Gastroesophageal sphincter (tissue), 4 donors: ENCODE measurements around the gene ABCB7. TPM values are rescaled to one million over a fixed set of nuclear protein-coding genes. Genes with fewer than 3 reads are reported as not detected.
"Not testable (repeated sequence)": the region's sequence is repeated elsewhere in the genome, so short reads cannot be mapped to it uniquely, and the experiment has no call there.

Experiments
- ATAC-seq: fragments of 150-250 bp; one replicate; pipeline ENCODE4 v1.9.1; 2016; ENCODE audit warnings: mild to moderate bottlenecking, moderate library complexity
- H3K27ac ChIP-seq, 4 donors: fragments of 200-600 bp; sonication (generic) in 3 of 4; 1 replicate in 3 of 4; 2 replicates in 1 of 4; pipeline ENCODE4 v1.5.1; 2016 to 2019
- H3K27me3 ChIP-seq: fragments of 200-600 bp; sonication (generic); one replicate; pipeline ENCODE4 v1.5.1; 2019
- H3K36me3 ChIP-seq, 2 donors: fragments of 200-600 bp; sonication (generic); one replicate each; pipeline ENCODE4 v1.5.1; 2019; ENCODE audit warnings: control low read depth in 1 of 2
- H3K4me1 ChIP-seq, 3 donors: fragments of 200-600 bp; sonication (generic); 1 replicate in 2 of 3; 2 replicates in 1 of 3; pipeline ENCODE4 v1.5.1; 2016 to 2019; ENCODE audit warnings: control low read depth in 2 of 3
- H3K4me3 ChIP-seq, 2 donors: fragments of 200-600 bp; sonication (generic); one replicate each; pipeline ENCODE4 v1.5.1; 2019; ENCODE audit warnings: mild to moderate bottlenecking in 1 of 2, moderate library complexity in 1 of 2
- H3K9me3 ChIP-seq, 3 donors: fragments of 200-600 bp; sonication (generic); one replicate each; pipeline ENCODE4 v1.5.1; 2017 to 2019; ENCODE audit warnings: control low read depth in 2 of 3
- EP300 ChIP-seq: sonication (generic); formaldehyde crosslinking; IDR thresholded peaks from one replicate; pipeline ENCODE4 v1.6.1; 2017; ENCODE audit warnings: antibody characterized with exemption, mild to moderate bottlenecking
- POLR2A ChIP-seq, 2 donors: fragments of 450-650 bp; IDR thresholded peaks; one replicate each; pipeline ENCODE4 v1.6.1; 2017; ENCODE audit warnings: antibody characterized with exemption in 2 of 2, mild to moderate bottlenecking in 2 of 2, moderate library complexity in 1 of 2
- POLR2AphosphoS5 ChIP-seq: sonication (generic); formaldehyde crosslinking; IDR thresholded peaks from one replicate; pipeline ENCODE4 v1.6.1; 2017; ENCODE audit warnings: antibody characterized with exemption
- WGBS, 2 donors: methylation state at CpG; one replicate each; pipeline ENCODE4 v1.1.5; 2018; ENCODE audit warnings: low coverage in 1 of 2; 5-methylcytosine and 5-hydroxymethylcytosine counted together
- total RNA-seq, 4 donors: library from RNA; depleted of rRNA; stranded (reverse); fragments of >200 nt; gene quantifications; one replicate each; pipeline ENCODE4 v1.1.0, GENCODE V29; 2016
- TF ChIP-seq, protein P1 (sequence below), 4 experiments: fragments of 200-600 bp in 2 of 4; fragments of 450-650 bp in 2 of 4; sonication (generic) in 1 of 4; IDR thresholded peaks; one replicate each; pipeline ENCODE4 v1.5.1; 2017 to 2019; ENCODE audit warnings: antibody characterized with exemption in 4 of 4, mild to moderate bottlenecking in 2 of 4, moderate library complexity in 2 of 4

The ABCB7 gene
- total RNA-seq, 4 donors from 2014 or later = 44.7 to 83.7 (median 69.6) TPM

GRCh38 chrX:75132672-75133071 lies 23.4 kb downstream of the ABCB7 start:
- WGBS, 2 donors = 62 to 85% methylated on average over 5 of the region's 5 CpGs
- H3K4me3 ChIP-seq = no peak overlapping the region
- no peaks in the 10 kb centered on the region for H3K4me1 ChIP-seq
- no peak for ATAC-seq
- no peak overlapping the region for H3K27ac ChIP-seq
- TF ChIP-seq POLR2A (IDR thresholded peaks at IDR 0.05) = no peak
- no peak for TF ChIP-seq EP300
- TF ChIP-seq POLR2AphosphoS5 = no peak
- TF ChIP-seq, protein P1, sequence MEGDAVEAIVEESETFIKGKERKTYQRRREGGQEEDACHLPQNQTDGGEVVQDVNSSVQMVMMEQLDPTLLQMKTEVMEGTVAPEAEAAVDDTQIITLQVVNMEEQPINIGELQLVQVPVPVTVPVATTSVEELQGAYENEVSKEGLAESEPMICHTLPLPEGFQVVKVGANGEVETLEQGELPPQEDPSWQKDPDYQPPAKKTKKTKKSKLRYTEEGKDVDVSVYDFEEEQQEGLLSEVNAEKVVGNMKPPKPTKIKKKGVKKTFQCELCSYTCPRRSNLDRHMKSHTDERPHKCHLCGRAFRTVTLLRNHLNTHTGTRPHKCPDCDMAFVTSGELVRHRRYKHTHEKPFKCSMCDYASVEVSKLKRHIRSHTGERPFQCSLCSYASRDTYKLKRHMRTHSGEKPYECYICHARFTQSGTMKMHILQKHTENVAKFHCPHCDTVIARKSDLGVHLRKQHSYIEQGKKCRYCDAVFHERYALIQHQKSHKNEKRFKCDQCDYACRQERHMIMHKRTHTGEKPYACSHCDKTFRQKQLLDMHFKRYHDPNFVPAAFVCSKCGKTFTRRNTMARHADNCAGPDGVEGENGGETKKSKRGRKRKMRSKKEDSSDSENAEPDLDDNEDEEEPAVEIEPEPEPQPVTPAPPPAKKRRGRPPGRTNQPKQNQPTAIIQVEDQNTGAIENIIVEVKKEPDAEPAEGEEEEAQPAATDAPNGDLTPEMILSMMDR (IDR thresholded peaks at IDR 0.05) = no peak
- no peaks in the 10 kb centered on the region for H3K27me3 ChIP-seq
- H3K9me3 ChIP-seq = no peaks in the 10 kb centered on the region
- no peaks in the 10 kb centered on the region for H3K36me3 ChIP-seq

- H3K4me3 ChIP-seq = no peak overlapping the region
- H3K27ac ChIP-seq = no peak overlapping the region
- no peaks in the 10 kb centered on the region for H3K27me3 ChIP-seq
- no peaks in the 10 kb centered on the region for H3K36me3 ChIP-seq
- TF ChIP-seq EP300 = no peak
- TF ChIP-seq POLR2AphosphoS5 = no peak
- no peak for TF ChIP-seq POLR2A (IDR thresholded peaks at IDR 0.05)
- TF ChIP-seq, protein P1 (IDR thresholded peaks at IDR 0.05) = no peak
- 85% methylated on average over 4 of the region's 9 CpGs; no CpG with 5 or more reads in 1 of the 2 donors for WGBS, 2 donors
- ATAC-seq = no peak
- H3K9me3 ChIP-seq = no peaks in the 10 kb centered on the region
- no peaks in the 10 kb centered on the region for H3K4me1 ChIP-seq
These were observed 24.0 kb downstream of the ABCB7 start for GRCh38 chrX:75131973-75132627.

DNA sequence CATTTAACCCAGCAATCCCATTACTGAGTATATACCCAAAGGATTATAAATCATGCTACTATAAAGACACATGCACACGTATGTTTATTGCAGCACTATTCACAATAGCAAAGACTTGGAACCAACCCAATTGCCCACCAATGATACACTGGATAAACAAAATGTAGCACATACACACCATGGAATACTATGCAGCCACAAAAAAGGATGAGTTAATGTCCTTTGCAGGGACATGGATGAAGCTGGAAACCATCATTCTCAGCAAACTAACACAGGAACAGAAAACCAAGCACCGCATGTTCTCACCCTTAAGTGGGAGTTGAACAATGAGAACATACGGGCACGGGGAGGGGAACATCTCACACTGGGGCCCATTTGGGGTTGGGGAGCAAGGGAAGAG lies 27.0 kb downstream of the ABCB7 start:
- not testable (repeated sequence) for H3K9me3 ChIP-seq, H3K4me1 ChIP-seq, H3K36me3 ChIP-seq, H3K27me3 ChIP-seq, ATAC-seq, H3K4me3 ChIP-seq, H3K27ac ChIP-seq
- 80 to 95% methylated on average over 1 to 3 of the region's 4 CpGs for WGBS, 2 donors

GRCh38 chrX:75118296-75118695 lies 37.8 kb downstream of the ABCB7 start:
- ATAC-seq = no peak
- H3K27ac ChIP-seq = no peak overlapping the region
- H3K4me1 ChIP-seq = no peaks in the 10 kb centered on the region
- 40 to 79% methylated on average over 1 to 2 of the region's 2 CpGs for WGBS, 2 donors
- H3K9me3 ChIP-seq = no peaks in the 10 kb centered on the region
- TF ChIP-seq EP300 (no peak), POLR2AphosphoS5 (no peak), POLR2A (IDR thresholded peaks at IDR 0.05) (no peak)
- TF ChIP-seq, protein P1 (IDR thresholded peaks at IDR 0.05) = no peak
- no peaks in the 10 kb centered on the region for H3K36me3 ChIP-seq
- H3K27me3 ChIP-seq = no peaks in the 10 kb centered on the region
- H3K4me3 ChIP-seq = no peak overlapping the region

- Histone ChIP-seq H3K9me3 (no peaks in the 10 kb centered on the region), H3K27ac (no peak overlapping the region)
- TF ChIP-seq POLR2A (IDR thresholded peaks at IDR 0.05) = no peak
- TF ChIP-seq EP300 = no peak
- TF ChIP-seq, protein P1 (IDR thresholded peaks at IDR 0.05) = no peak
- TF ChIP-seq POLR2AphosphoS5 = no peak
These were observed 40.2 kb downstream of the ABCB7 start for GRCh38 chrX:75115707-75116413.

More at GRCh38 chrX:75115707-75116413, 40.2 kb downstream of the ABCB7 start:
- Histone ChIP-seq H3K4me3 (no peak overlapping the region), H3K4me1 (no peaks in the 10 kb centered on the region), H3K27me3 (no peaks in the 10 kb centered on the region), H3K36me3 (no peaks in the 10 kb centered on the region)
- ATAC-seq = no peak
- 83 to 90% methylated on average over 2 of the region's 5 CpGs for WGBS, 2 donors
